Upper lobe of right lung (tissue), 1 donor: Measurements from ENCODE around the gene CAMK4. TPM values are rescaled to one million over a fixed set of nuclear protein-coding genes. Genes with fewer than 3 reads are reported as not detected.

Source experiments
- ATAC-seq: fragments of 200-7000 bp; cut with Tn5 transposase; one replicate; pipeline ENCODE4 v1.9.1; 2020; ENCODE audit warnings: mild to moderate bottlenecking, moderate library complexity
- DNase-seq: peaks from one replicate; pipeline ENCODE4 v3.0.0-alpha.2; 2020
- H3K27ac ChIP-seq: fragments of 200-600 bp; one replicate; pipeline ENCODE4 v1.8.0; 2022
- H3K27me3 ChIP-seq: fragments of 200-600 bp; one replicate; pipeline ENCODE4 v1.8.0; 2022; ENCODE audit warnings: mild to moderate bottlenecking
- H3K36me3 ChIP-seq: fragments of 200-600 bp; one replicate; pipeline ENCODE4 v1.8.0; 2022
- H3K4me1 ChIP-seq: fragments of 200-600 bp; one replicate; pipeline ENCODE4 v1.8.0; 2022
- H3K4me3 ChIP-seq: fragments of 200-600 bp; one replicate; pipeline ENCODE4 v1.8.0; 2022; ENCODE audit warnings: mild to moderate bottlenecking
- H3K9me3 ChIP-seq: fragments of 200-600 bp; one replicate; pipeline ENCODE4 v1.8.0; 2022
- CTCF ChIP-seq: fragments of 200-600 bp; IDR thresholded peaks from one replicate; pipeline ENCODE4 v1.8.0; 2022; ENCODE audit warnings: antibody characterized with exemption
- intact Hi-C: fragments of 100-400 bp; cut with DNase I; formaldehyde crosslinking; loops from one replicate; pipeline ENCODE4 v1.11.0; 2022
- total RNA-seq: library from RNA; stranded (reverse); fragmentation: NEBNext Ultra II Directional; extraction: Animal tissue kit (Norgen Biotek cat#: 25700); gene quantifications from one replicate; pipeline ENCODE4 v1.2.1, GENCODE V29; 2021
- donor health status: DM: no; HTN: yes; CAD: no; lungs with severe emphysema.

CAMK4 gene
- total RNA-seq, 1 donor from 2014 or later = 3.8 TPM

GRCh38 chr5:111498346-111498745, 274.2 kb downstream of the CAMK4 start:
- H3K4me1 ChIP-seq = no peaks in the 10 kb centered on the region
- intact Hi-C loops = no loop called here

GRCh38 chr5:111502956-111503355, 278.8 kb downstream of the CAMK4 start:
- no peak for TF ChIP-seq CTCF
- Histone ChIP-seq H3K27me3 (no peaks in the 10 kb centered on the region), H3K9me3 (no peaks in the 10 kb centered on the region), H3K4me3 (no peak overlapping the region), H3K36me3 (peaks cover 22% of the 10 kb centered on the region), H3K27ac (no peak overlapping the region), H3K4me1 (peaks cover 4% of the 10 kb centered on the region)
- ATAC-seq = no peak
- DNase-seq = no peak
- intact Hi-C loops = no loop called here

More at GRCh38 chr5:111498346-111498745, 274.2 kb downstream of the CAMK4 start:
- ATAC-seq = no peak
- Histone ChIP-seq H3K27ac (no peak overlapping the region), H3K27me3 (no peaks in the 10 kb centered on the region), H3K36me3 (peaks cover 18% of the 10 kb centered on the region), H3K4me3 (no peak overlapping the region), H3K9me3 (no peaks in the 10 kb centered on the region)
- no peak for TF ChIP-seq CTCF
- no peak for DNase-seq

- no peak for TF ChIP-seq CTCF
- Histone ChIP-seq H3K27me3 (no peaks in the 10 kb centered on the region), H3K27ac (no peak overlapping the region), H3K9me3 (no peaks in the 10 kb centered on the region), H3K4me3 (no peak overlapping the region), H3K4me1 (peaks cover 18% of the 10 kb centered on the region), H3K36me3 (peaks cover 10% of the 10 kb centered on the region)
- ATAC-seq (no peak), DNase-seq (no peak)
- intact Hi-C loops = no loop called here
Measured at GRCh38 chr5:111505096-111505495, 280.9 kb downstream of the CAMK4 start.

GRCh38 chr5:111507276-111507675, 283.1 kb downstream of the CAMK4 start:
- Histone ChIP-seq H3K9me3 (no peaks in the 10 kb centered on the region), H3K4me1 (peaks cover 28% of the 10 kb centered on the region), H3K4me3 (no peak overlapping the region), H3K27me3 (no peaks in the 10 kb centered on the region), H3K36me3 (peaks cover 4% of the 10 kb centered on the region), H3K27ac (no peak overlapping the region)
- DNase-seq (no peak), ATAC-seq (no peak)
- intact Hi-C loops = no loop called here
- TF ChIP-seq CTCF = no peak

- Histone ChIP-seq H3K27me3 (no peaks in the 10 kb centered on the region), H3K36me3 (peaks cover 4% of the 10 kb centered on the region), H3K27ac (no peak overlapping the region), H3K9me3 (no peaks in the 10 kb centered on the region), H3K4me3 (no peak overlapping the region), H3K4me1 (peaks cover 28% of the 10 kb centered on the region)
- TF ChIP-seq CTCF = no peak
- intact Hi-C loops = no loop called here
- no peak for ATAC-seq
- no peak for DNase-seq
Measured at GRCh38 chr5:111509119-111509518, 284.9 kb downstream of the CAMK4 start.

- intact Hi-C loops = no loop called here
- Histone ChIP-seq H3K4me3 (peak overlapping the region; percentile 89), H3K27me3 (no peaks in the 10 kb centered on the region), H3K36me3 (no peaks in the 10 kb centered on the region), H3K9me3 (no peaks in the 10 kb centered on the region), H3K4me1 (peaks cover 24% of the 10 kb centered on the region), H3K27ac (peak overlapping the region; percentile 7)
- TF ChIP-seq CTCF = no peak
- no peak for DNase-seq
- no peak for ATAC-seq
Measured at GRCh38 chr5:111511174-111511830, 287.1 kb downstream of the CAMK4 start.
